GM12892 (cell line): ENCODE results near the gene RASSF5.

Experiments
- POLR2A ChIP-seq: IDR thresholded peaks from 2 replicates; pipeline ENCODE4 v1.6.1; 2011; ENCODE audit warnings: low read depth, low read length, control low read depth
- TAF1 ChIP-seq: IDR thresholded peaks from 2 replicates; pipeline ENCODE4 v1.6.1; 2011; ENCODE audit warnings: low read depth, mild to moderate bottlenecking, control low read depth, low read length, borderline replicate concordance

GRCh38 chr1:206507284-206508129, at the start of gene RASSF5:
- no peak for TF ChIP-seq TAF1
- TF ChIP-seq POLR2A, result peak; percentile 82
